T-cell (primary cell): ENCODE measurements around the gene ACER2. TPM values are rescaled to one million over a fixed set of nuclear protein-coding genes. Genes with fewer than 3 reads are reported as not detected.
"Not testable (repeated sequence)": the region's sequence is repeated elsewhere in the genome, so short reads cannot be mapped to it uniquely, and the experiment has no call there.

Source experiments
- ATAC-seq, 4 experiments: fragments of 200-7000 bp in 3 of 4; fragments of 150-1000 bp in 1 of 4; cut with Tn5 transposase; replicated peaks in 1 of 4; 1 replicate in 3 of 4; 2 replicates in 1 of 4; pipeline ENCODE4 v1.10.0; 2021; ENCODE audit warnings: moderate library complexity in 3 of 4, mild to moderate bottlenecking in 2 of 4, moderate number of reproducible peaks in 1 of 4
- CTCF ChIA-PET, 2 donors: fragments of 300-600 bp; sonication (Branson Sonifier 250); formaldehyde crosslinking; loops; one replicate each; lab custom pipeline; 2022; ENCODE audit warnings: antibody characterized with exemption in 2 of 2; lab: Charles Lee
- POLR2A ChIA-PET, 2 donors: fragments of 300-600 bp; sonication (Branson Sonifier 250); formaldehyde crosslinking; loops; one replicate each; lab custom pipeline; 2022; ENCODE audit warnings: antibody characterized with exemption in 2 of 2; lab: Charles Lee
- DNase-seq, 35 experiments: peaks; one replicate each; pipeline versions ENCODE4 v3.0.0 to v3.0.0-alpha.2; 2013 to 2023
- H3K27ac ChIP-seq: one replicate; pipeline ENCODE4 v1.5.1; 2013; ENCODE audit warnings: low read length
- H3K27me3 ChIP-seq, 2 experiments: replicated peaks in 1 of 2; 1 replicate in 1 of 2; 2 replicates in 1 of 2; pipeline versions ENCODE4 v1.6.1 to v1.7.0; 2013; ENCODE audit warnings: low read length in 1 of 2, mixed read lengths in 1 of 2; ENCODE audit not compliant: control insufficient read depth in 2 of 2, insufficient read depth in 2 of 2; ENCODE audit errors: extremely low read depth in 1 of 2
- H3K36me3 ChIP-seq, 2 donors: 1 replicate in 1 of 2; 2 replicates in 1 of 2; pipeline versions ENCODE4 v1.6.1 to v1.7.0; 2013; ENCODE audit warnings: low read length in 1 of 2; ENCODE audit not compliant: control insufficient read depth in 2 of 2, insufficient read depth in 1 of 2; ENCODE audit errors: extremely low read depth in 1 of 2
- H3K4me1 ChIP-seq, 2 experiments: 1 replicate in 1 of 2; 2 replicates in 1 of 2; pipeline versions ENCODE4 v1.6.1 to v1.7.0; 2013; ENCODE audit warnings: low read length in 2 of 2, mixed read lengths in 1 of 2; ENCODE audit not compliant: insufficient read depth in 2 of 2, control insufficient read depth in 1 of 2; ENCODE audit errors: extremely low read depth in 1 of 2
- H3K4me3 ChIP-seq, 2 donors: 1 replicate in 1 of 2; 2 replicates in 1 of 2; pipeline versions ENCODE4 v1.5.1 to v1.7.0; 2013; ENCODE audit warnings: mild to moderate bottlenecking in 2 of 2, low read length in 1 of 2, moderate library complexity in 1 of 2; ENCODE audit not compliant: control insufficient read depth in 1 of 2; ENCODE audit errors: extremely low read depth in 1 of 2
- H3K9me3 ChIP-seq: 2 replicates; pipeline ENCODE4 v1.7.0; 2013
- H3K27ac Mint-ChIP-seq, 2 donors: one replicate each; pipeline ENCODE4 v1.8.0; 2020 to 2021; ENCODE audit warnings: mild to moderate bottlenecking in 2 of 2, mixed read lengths in 2 of 2
- H3K27me3 Mint-ChIP-seq, 2 donors: one replicate each; pipeline ENCODE4 v1.8.0; 2021 to 2022; ENCODE audit warnings: mixed read lengths in 2 of 2
- H3K36me3 Mint-ChIP-seq: one replicate; pipeline ENCODE4 v1.8.0; 2021; ENCODE audit warnings: mixed read lengths
- H3K4me1 Mint-ChIP-seq, 3 donors: one replicate each; pipeline ENCODE4 v1.8.0; 2020 to 2022; ENCODE audit warnings: mixed read lengths in 3 of 3, mild to moderate bottlenecking in 1 of 3
- H3K4me3 Mint-ChIP-seq, 3 donors: one replicate each; pipeline ENCODE4 v1.8.0; 2020 to 2022; ENCODE audit warnings: mild to moderate bottlenecking in 3 of 3, mixed read lengths in 3 of 3, moderate library complexity in 3 of 3
- H3K9me3 Mint-ChIP-seq, 3 donors: one replicate each; pipeline ENCODE4 v1.8.0; 2020 to 2022; ENCODE audit warnings: mixed read lengths in 3 of 3
- WGBS: methylation state at CpG from one replicate; pipeline ENCODE4 v1.1.5; 2013; ENCODE audit warnings: missing lambda C conversion rate; ENCODE audit not compliant: insufficient coverage; 5-methylcytosine and 5-hydroxymethylcytosine counted together
- total RNA-seq, 35 experiments: library from RNA in 6 of 35; stranded (reverse) in 6 of 35; fragments of 120-200 nt in 1 of 35; gene quantifications; one replicate each; pipeline versions ENCODE4 v1.2.1 to v1.2.4 and lab custom pipeline; 2013 to 2026

ACER2 gene
- total RNA-seq, 5 donors from 2014 or later (not counting 1 experiment from before 2014, with no cell fraction given): 1.4 to 4.1 (median 3.2) TPM

DNA sequence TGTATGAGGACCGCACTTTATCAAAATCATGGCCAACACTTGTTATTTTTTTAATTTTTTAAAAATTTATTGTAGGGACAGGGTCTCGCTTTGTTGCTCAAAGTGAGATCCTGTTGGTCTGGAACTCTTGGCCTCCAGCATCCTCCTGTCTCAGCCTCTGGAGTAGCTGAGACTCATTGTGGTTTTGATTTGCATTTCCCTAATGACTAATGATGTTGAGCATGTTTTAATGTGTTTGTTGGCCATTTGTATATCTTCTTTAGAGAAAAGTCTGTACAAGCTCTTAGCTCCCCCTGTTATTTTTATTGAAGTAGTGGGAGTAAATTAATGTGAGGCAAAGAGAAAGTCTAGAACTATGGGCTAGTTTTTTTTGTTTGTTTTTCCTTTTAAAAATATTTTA lies 27.2 kb upstream of the ACER2 start:
- H3K27ac Mint-ChIP-seq: no peak overlapping the region
- Histone ChIP-seq H3K27me3 (no peaks in the 10 kb centered on the region), H3K9me3 (no peaks in the 10 kb centered on the region), H3K4me1 (peaks cover 17 to 21% of the 10 kb centered on the region in 2 experiments), H3K36me3 (peaks cover 0 to 21% of the 10 kb centered on the region in 2 donors), H3K4me3 (no peak overlapping the region), H3K27ac (no peak overlapping the region)
- POLR2A ChIA-PET: no interaction called here
- ATAC-seq (no peak), DNase-seq (no peak)
- H3K27me3 Mint-ChIP-seq: no peaks in the 10 kb centered on the region
- peaks cover 40 to 43% (median 40%) of the 10 kb centered on the region in 3 donors for H3K4me1 Mint-ChIP-seq
- no CpG with 5 or more reads among the region's 2 CpGs for WGBS
- peaks cover 27% of the 10 kb centered on the region for H3K36me3 Mint-ChIP-seq
- CTCF ChIA-PET: no interaction called here
- no peak overlapping the region for H3K4me3 Mint-ChIP-seq
- H3K9me3 Mint-ChIP-seq: peaks cover 0 to 6% (median 0%) of the 10 kb centered on the region in 3 donors

- peaks cover 12% of the 10 kb centered on the region in 3 donors for H3K4me1 Mint-ChIP-seq
- H3K27ac ChIP-seq, H3K27ac Mint-ChIP-seq, H3K9me3 ChIP-seq, H3K4me3 ChIP-seq, H3K27me3 ChIP-seq, ATAC-seq, H3K4me3 Mint-ChIP-seq, H3K36me3 Mint-ChIP-seq, H3K4me1 ChIP-seq, H3K36me3 ChIP-seq, H3K9me3 Mint-ChIP-seq, DNase-seq, POLR2A ChIA-PET: not testable (repeated sequence)
- H3K27me3 Mint-ChIP-seq: peaks cover 5 to 15% of the 10 kb centered on the region in 2 donors
- 100% methylated on average over 7 of the region's 14 CpGs for WGBS
- CTCF ChIA-PET: interaction anchor here in 1 of 2 donors (1.1 kb wide), 1 partner anchor 1231 kb away, joined by 3 read pairs; no protein-coding TSS in a partner anchor
These were observed 23.6 kb upstream of the ACER2 start for GRCh38 chr9:19385212-19385611.

DNA sequence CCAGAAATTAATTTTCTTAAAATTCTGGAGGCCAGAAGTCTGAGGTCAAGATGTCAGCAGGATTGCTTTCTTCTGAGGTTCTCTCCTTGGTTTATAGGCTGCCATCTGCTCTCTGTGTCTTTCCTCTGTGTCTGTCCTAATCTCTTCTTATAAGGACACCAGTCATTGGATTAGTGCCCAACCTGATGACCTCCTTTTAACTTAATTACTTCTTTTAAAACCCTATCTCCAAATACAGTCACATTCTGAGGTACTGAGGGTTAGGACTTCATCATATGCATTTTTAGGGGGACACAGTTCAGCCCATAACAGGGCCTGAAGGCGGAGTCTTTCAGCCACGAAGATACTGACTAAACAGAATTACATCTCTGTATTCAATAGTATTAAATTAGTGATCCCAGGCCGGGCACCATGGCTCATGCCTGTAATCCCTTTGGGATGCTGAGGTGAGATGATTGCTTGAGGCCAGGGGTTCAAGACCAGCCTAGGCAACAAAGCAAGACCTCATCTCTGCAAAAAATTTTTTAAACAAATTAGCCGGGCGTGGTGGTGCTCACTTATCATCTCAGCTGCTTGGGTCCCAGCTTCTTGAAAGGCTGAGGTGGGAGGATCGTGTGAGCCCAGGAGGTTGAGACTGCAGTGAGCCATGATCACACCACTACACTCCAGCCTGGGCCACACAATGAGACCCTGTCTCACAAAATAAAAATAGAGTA lies 22.9 kb upstream of the ACER2 start:
- ATAC-seq (no peak), DNase-seq (no peak)
- CTCF ChIA-PET: interaction anchor here in 1 of 2 donors (0.6 kb wide), 1 partner anchor 297 kb away, joined by 3 read pairs; no protein-coding TSS in a partner anchor
- Histone ChIP-seq H3K36me3 (no peaks in the 10 kb centered on the region), H3K27ac (no peak overlapping the region), H3K9me3 (no peaks in the 10 kb centered on the region), H3K4me3 (no peak overlapping the region), H3K4me1 (no peaks in the 10 kb centered on the region), H3K27me3 (peaks cover 0 to 4% of the 10 kb centered on the region in 2 experiments)
- no peak overlapping the region for H3K4me3 Mint-ChIP-seq
- H3K27me3 Mint-ChIP-seq: peaks cover 5 to 15% of the 10 kb centered on the region in 2 donors
- H3K9me3 Mint-ChIP-seq: peaks cover 0 to 7% (median 0%) of the 10 kb centered on the region in 3 donors
- POLR2A ChIA-PET: no interaction called here
- H3K36me3 Mint-ChIP-seq: no peaks in the 10 kb centered on the region
- WGBS: 100% methylated on average over 1 of the region's 6 CpGs
- H3K4me1 Mint-ChIP-seq: peaks cover 4 to 7% (median 5%) of the 10 kb centered on the region in 3 donors
- H3K27ac Mint-ChIP-seq: no peak overlapping the region

DNA sequence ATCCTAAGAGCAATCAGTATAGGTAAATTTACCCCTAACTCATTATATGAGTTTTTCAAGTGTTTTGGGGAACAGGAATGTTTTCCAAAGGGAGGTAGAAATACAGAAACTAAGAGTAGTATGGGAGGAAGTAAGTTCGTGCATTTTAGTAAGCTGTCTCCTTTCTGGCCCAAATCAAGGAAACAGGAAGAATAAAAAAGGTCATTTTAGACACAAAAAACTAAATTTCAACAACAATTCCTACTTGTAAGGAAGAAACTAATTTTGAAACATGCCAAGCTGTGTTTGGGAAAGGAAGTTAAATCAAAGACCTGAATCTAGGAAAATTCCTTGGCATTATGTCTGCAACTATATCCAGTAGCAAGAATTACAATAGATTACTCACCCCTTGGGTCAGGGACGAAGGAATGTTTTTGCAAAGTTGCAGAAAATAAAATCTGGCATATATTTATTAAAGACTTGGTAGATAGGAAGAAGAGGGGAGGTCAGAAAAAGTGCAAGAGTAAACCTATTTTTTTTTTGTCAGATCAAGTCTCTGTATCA lies 22.2 kb upstream of the ACER2 start:
- H3K36me3 Mint-ChIP-seq: no peaks in the 10 kb centered on the region
- ATAC-seq (no peak), DNase-seq (no peak)
- no peak overlapping the region for H3K27ac Mint-ChIP-seq
- no CpG with 5 or more reads among the region's 2 CpGs for WGBS
- H3K4me3 Mint-ChIP-seq: no peak overlapping the region
- POLR2A ChIA-PET: no interaction called here
- H3K27me3 Mint-ChIP-seq: peaks cover 5 to 15% of the 10 kb centered on the region in 2 donors
- Histone ChIP-seq H3K36me3 (no peaks in the 10 kb centered on the region), H3K9me3 (no peaks in the 10 kb centered on the region), H3K27ac (no peak overlapping the region), H3K27me3 (peaks cover 0 to 4% of the 10 kb centered on the region in 2 experiments), H3K4me1 (no peaks in the 10 kb centered on the region), H3K4me3 (no peak overlapping the region)
- H3K4me1 Mint-ChIP-seq: peaks cover 0 to 2% (median 0%) of the 10 kb centered on the region in 3 donors
- H3K9me3 Mint-ChIP-seq: peaks cover 0 to 4% (median 0%) of the 10 kb centered on the region in 3 donors
- CTCF ChIA-PET: no interaction called here

- Mint-ChIP-seq H3K27me3 (peaks cover 5 to 15% of the 10 kb centered on the region in 2 donors), H3K27ac (no peak overlapping the region), H3K4me3 (no peak overlapping the region), H3K4me1 (peaks cover 0 to under 1% (median 0%) of the 10 kb centered on the region in 3 donors), H3K36me3 (no peaks in the 10 kb centered on the region), H3K9me3 (peaks cover 0 to 4% (median 0%) of the 10 kb centered on the region in 3 donors)
- WGBS: no CpG with 5 or more reads among the region's 2 CpGs
- Histone ChIP-seq H3K36me3 (no peaks in the 10 kb centered on the region), H3K9me3 (no peaks in the 10 kb centered on the region), H3K4me3 (no peak overlapping the region), H3K27me3 (peaks cover 0 to 4% of the 10 kb centered on the region in 2 experiments), H3K27ac (no peak overlapping the region), H3K4me1 (no peaks in the 10 kb centered on the region)
- POLR2A ChIA-PET: no interaction called here
- ATAC-seq (no peak), DNase-seq (no peak)
- CTCF ChIA-PET: no interaction called here
These were observed 21.5 kb upstream of the ACER2 start for GRCh38 chr9:19387317-19387716.

GRCh38 chr9:19389539-19389938 lies 19.3 kb upstream of the ACER2 start:
- WGBS: no CpG with 5 or more reads among the region's 4 CpGs
- CTCF ChIA-PET, H3K27me3 ChIP-seq, H3K9me3 ChIP-seq, H3K27ac Mint-ChIP-seq, H3K4me1 ChIP-seq, H3K4me1 Mint-ChIP-seq, H3K9me3 Mint-ChIP-seq, H3K4me3 Mint-ChIP-seq, DNase-seq, H3K27ac ChIP-seq, ATAC-seq, H3K4me3 ChIP-seq, POLR2A ChIA-PET, H3K36me3 Mint-ChIP-seq, H3K36me3 ChIP-seq: not testable (repeated sequence)
- H3K27me3 Mint-ChIP-seq: peaks cover 5 to 15% of the 10 kb centered on the region in 2 donors
